Neuronal stem cell (in vitro differentiated cells): ENCODE measurements around the gene CD2AP.

Experiments
- DNase-seq: peaks from one replicate; pipeline ENCODE4 v3.0.0-alpha.2; 2013; ENCODE audit warnings: low spot score
- H2AFZ ChIP-seq: one replicate; pipeline ENCODE4 v1.6.1; 2013; ENCODE audit warnings: mild to moderate bottlenecking, low read length, inconsistent platforms
- H2AK5ac ChIP-seq: 2 replicates; pipeline ENCODE4 v1.6.1; 2013; ENCODE audit warnings: low read depth, mild to moderate bottlenecking, inconsistent platforms, low read length, moderate library complexity, mixed read lengths
- H2BK120ac ChIP-seq: 2 replicates; pipeline ENCODE4 v1.6.1; 2013; ENCODE audit warnings: low read depth, mild to moderate bottlenecking, inconsistent platforms, low read length, moderate library complexity, mixed read lengths
- H2BK12ac ChIP-seq: one replicate; pipeline ENCODE4 v1.6.1; 2013; ENCODE audit warnings: low read length, inconsistent platforms
- H2BK15ac ChIP-seq: 2 replicates; pipeline ENCODE4 v1.6.1; 2013; ENCODE audit warnings: mild to moderate bottlenecking, low read length, inconsistent platforms, mixed read lengths
- H2BK5ac ChIP-seq: one replicate; pipeline ENCODE4 v1.6.1; 2013; ENCODE audit warnings: inconsistent platforms, mild to moderate bottlenecking, low read length, moderate library complexity
- H3K14ac ChIP-seq: one replicate; pipeline ENCODE4 v1.6.1; 2013; ENCODE audit warnings: low read length, inconsistent platforms
- H3K18ac ChIP-seq: 2 replicates; pipeline ENCODE4 v1.6.1; 2013; ENCODE audit warnings: low read length, inconsistent platforms
- H3K23ac ChIP-seq: 2 replicates; pipeline ENCODE4 v1.6.1; 2013; ENCODE audit warnings: low read depth, mild to moderate bottlenecking, mixed read lengths, low read length, inconsistent platforms; ENCODE audit not compliant: poor library complexity
- H3K27ac ChIP-seq: replicated peaks from 3 replicates; pipeline ENCODE4 v1.5.1; 2013; ENCODE audit warnings: low read length, inconsistent platforms
- H3K27me3 ChIP-seq, 3 experiments: 2 replicates each; pipeline ENCODE4 v1.6.1; 2013; ENCODE audit warnings: low read length in 3 of 3, mild to moderate bottlenecking in 2 of 3, inconsistent platforms in 1 of 3, low read depth in 1 of 3, mixed read lengths in 1 of 3, moderate library complexity in 1 of 3; ENCODE audit not compliant: control insufficient read depth in 3 of 3, insufficient read depth in 3 of 3
- H3K36me3 ChIP-seq, 2 donors: replicated peaks in 1 of 2; 2 replicates each; pipeline ENCODE4 v1.6.1; 2013; ENCODE audit warnings: low read length in 2 of 2; ENCODE audit not compliant: control insufficient read depth in 2 of 2, insufficient read depth in 2 of 2
- H3K4ac ChIP-seq: 2 replicates; pipeline ENCODE4 v1.6.1; 2013; ENCODE audit warnings: inconsistent platforms, mild to moderate bottlenecking, low read length, moderate library complexity
- H3K4me1 ChIP-seq, 2 donors: 1 replicate in 1 of 2; 2 replicates in 1 of 2; pipeline ENCODE4 v1.6.1; 2013; ENCODE audit warnings: low read length in 2 of 2, low read depth in 1 of 2; ENCODE audit not compliant: control insufficient read depth in 2 of 2, insufficient read depth in 1 of 2
- H3K4me2 ChIP-seq: one replicate; pipeline ENCODE4 v1.6.1; 2013; ENCODE audit warnings: mild to moderate bottlenecking, low read length, inconsistent platforms; ENCODE audit not compliant: insufficient read depth, poor library complexity, severe bottlenecking
- H3K4me3 ChIP-seq, 2 donors: 2 replicates each; pipeline ENCODE4 v1.5.1; 2013; ENCODE audit warnings: low read length in 2 of 2, mild to moderate bottlenecking in 2 of 2, inconsistent platforms in 1 of 2, moderate library complexity in 1 of 2
- H3K79me1 ChIP-seq: one replicate; pipeline ENCODE4 v1.6.1; 2013; ENCODE audit warnings: low read depth, mild to moderate bottlenecking, inconsistent platforms, low read length, moderate library complexity
- H3K9ac ChIP-seq: one replicate; pipeline ENCODE4 v1.6.1; 2013; ENCODE audit warnings: mild to moderate bottlenecking, low read depth, low read length, inconsistent platforms; ENCODE audit not compliant: poor library complexity
- H3K9me3 ChIP-seq, 2 donors: replicated peaks in 1 of 2; 2 replicates each; pipeline versions ENCODE3 to v1.6.1; 2013; ENCODE audit warnings: low read length in 2 of 2, mild to moderate bottlenecking in 2 of 2, inconsistent platforms in 1 of 2, low read depth in 1 of 2, mixed read lengths in 1 of 2, moderate library complexity in 1 of 2; ENCODE audit not compliant: control insufficient read depth in 2 of 2, insufficient read depth in 1 of 2
- H4K8ac ChIP-seq: one replicate; pipeline ENCODE4 v1.6.1; 2013; ENCODE audit warnings: low read depth, mild to moderate bottlenecking, inconsistent platforms, low read length, moderate library complexity
- H4K91ac ChIP-seq: one replicate; pipeline ENCODE4 v1.6.1; 2013; ENCODE audit warnings: low read length, low read depth, mild to moderate bottlenecking, inconsistent platforms; ENCODE audit not compliant: poor library complexity
- WGBS, 2 donors: extraction: QIAGEN DNeasy Blood & Tissue Kit; methylation state at CpG; one replicate each; pipeline ENCODE4 v1.1.7; 2013; ENCODE audit warnings: missing lambda C conversion rate in 2 of 2, mixed read lengths in 1 of 2; ENCODE audit not compliant: insufficient read length in 2 of 2, insufficient replicate concordance in 1 of 2; ENCODE audit errors: extremely low coverage in 2 of 2; 5-methylcytosine and 5-hydroxymethylcytosine counted together

The CD2AP gene

GRCh38 chr6:47434372-47435253 lies 43.0 kb upstream of the CD2AP start:
- Histone ChIP-seq H2BK15ac (no peak overlapping the region), H3K4ac (no peak overlapping the region), H3K36me3 (no peaks in the 10 kb centered on the region), H3K23ac (no peak overlapping the region), H3K27ac (no peak overlapping the region), H3K79me1 (no peaks in the 10 kb centered on the region), H2BK5ac (no peak overlapping the region), H3K4me2 (no peak overlapping the region), H4K8ac (no peak overlapping the region), H3K4me1 (no peaks in the 10 kb centered on the region), H3K18ac (no peak overlapping the region), H4K91ac (no peak overlapping the region), H3K9me3 (no peaks in the 10 kb centered on the region), H3K4me3 (no peak overlapping the region), H3K9ac (no peak overlapping the region), H2AK5ac (no peak overlapping the region), H2BK120ac (no peak overlapping the region), H2AFZ (no peak overlapping the region), H3K14ac (no peak overlapping the region), H2BK12ac (no peak overlapping the region), H3K27me3 (no peaks in the 10 kb centered on the region)
- WGBS, 2 donors, result no CpG with 5 or more reads among the region's 2 CpGs
- DNase-seq, result no peak

GRCh38 chr6:47435254-47435612 lies 42.4 kb upstream of the CD2AP start:
- H3K14ac ChIP-seq, result no peak overlapping the region
- no peaks in the 10 kb centered on the region for H3K4me1 ChIP-seq
- no peaks in the 10 kb centered on the region for H3K9me3 ChIP-seq
- no peak overlapping the region for H4K91ac ChIP-seq
- H3K4me2 ChIP-seq, result no peak overlapping the region
- H3K27ac ChIP-seq, result no peak overlapping the region
- H4K8ac ChIP-seq, result no peak overlapping the region
- H2BK15ac ChIP-seq, result no peak overlapping the region
- no peak overlapping the region for H2AFZ ChIP-seq
- H3K79me1 ChIP-seq, result no peaks in the 10 kb centered on the region
- H3K27me3 ChIP-seq, result no peaks in the 10 kb centered on the region
- H2AK5ac ChIP-seq, result no peak overlapping the region
- no peak overlapping the region for H2BK12ac ChIP-seq
- DNase-seq, result no peak
- no peak overlapping the region for H2BK5ac ChIP-seq
- no peaks in the 10 kb centered on the region for H3K36me3 ChIP-seq
- no peak overlapping the region for H3K4me3 ChIP-seq
- H2BK120ac ChIP-seq, result no peak overlapping the region
- H3K4ac ChIP-seq, result no peak overlapping the region
- no CpG with 5 or more reads among the region's 2 CpGs for WGBS, 2 donors
- no peak overlapping the region for H3K18ac ChIP-seq
- no peak overlapping the region for H3K23ac ChIP-seq
- no peak overlapping the region for H3K9ac ChIP-seq

GRCh38 chr6:47437592-47437991 lies 40.0 kb upstream of the CD2AP start:
- Histone ChIP-seq H3K27me3 (no peaks in the 10 kb centered on the region), H3K79me1 (no peaks in the 10 kb centered on the region), H3K27ac (no peak overlapping the region), H3K36me3 (no peaks in the 10 kb centered on the region), H4K91ac (no peak overlapping the region), H3K18ac (no peak overlapping the region), H3K9ac (no peak overlapping the region), H3K14ac (no peak overlapping the region), H3K23ac (no peak overlapping the region), H2BK120ac (no peak overlapping the region), H3K4me2 (no peak overlapping the region), H3K9me3 (no peaks in the 10 kb centered on the region), H3K4ac (no peak overlapping the region), H4K8ac (no peak overlapping the region), H2BK5ac (no peak overlapping the region), H2BK12ac (no peak overlapping the region), H2BK15ac (no peak overlapping the region), H3K4me3 (no peak overlapping the region), H3K4me1 (no peaks in the 10 kb centered on the region), H2AK5ac (no peak overlapping the region), H2AFZ (no peak overlapping the region)
- no CpG with 5 or more reads among the region's 4 CpGs for WGBS, 2 donors
- DNase-seq, result no peak

- Histone ChIP-seq H3K14ac (no peak overlapping the region), H4K91ac (no peak overlapping the region), H2AK5ac (no peak overlapping the region), H3K4ac (no peak overlapping the region), H3K4me3 (no peak overlapping the region), H3K27me3 (no peaks in the 10 kb centered on the region), H3K18ac (no peak overlapping the region), H3K79me1 (no peaks in the 10 kb centered on the region), H2BK12ac (no peak overlapping the region), H3K36me3 (no peaks in the 10 kb centered on the region), H2BK15ac (no peak overlapping the region), H3K27ac (no peak overlapping the region), H2BK120ac (no peak overlapping the region), H3K4me1 (no peaks in the 10 kb centered on the region), H2AFZ (no peak overlapping the region), H2BK5ac (no peak overlapping the region), H3K9ac (no peak overlapping the region), H4K8ac (no peak overlapping the region), H3K23ac (no peak overlapping the region), H3K4me2 (no peak overlapping the region), H3K9me3 (no peaks in the 10 kb centered on the region)
- WGBS, 2 donors, result no CpG with 5 or more reads among the region's 8 CpGs
- DNase-seq, result no peak
Observed at GRCh38 chr6:47438481-47439347, 38.9 kb upstream of the CD2AP start.
